Karpas-422 (cell line): ENCODE results near the gene ROBO2. TPM values are rescaled to one million over a fixed set of nuclear protein-coding genes. Genes with fewer than 3 reads are reported as not detected.

Experiments
- DNase-seq: peaks from one replicate; pipeline ENCODE4 v3.0.0-alpha.2; 2015
- H2AFZ ChIP-seq: fragments of 200-600 bp; sonication (generic); 2 replicates; pipeline ENCODE4 v1.6.1; 2014; ENCODE audit warnings: antibody characterized with exemption, low read length, mixed read lengths
- H3K27ac ChIP-seq: fragments of 200-600 bp; sonication (generic); 2 replicates; pipeline ENCODE4 v1.5.1; 2014; ENCODE audit warnings: mild to moderate bottlenecking, low read length, moderate library complexity
- H3K27me3 ChIP-seq: fragments of 200-600 bp; sonication (generic); 2 replicates; pipeline ENCODE4 v1.6.1; 2014; ENCODE audit warnings: low read length, mixed read lengths
- H3K36me3 ChIP-seq: fragments of 200-600 bp; sonication (generic); 2 replicates; pipeline ENCODE4 v1.6.1; 2014; ENCODE audit warnings: low read length, mixed read lengths; ENCODE audit not compliant: insufficient read depth
- H3K4me1 ChIP-seq: fragments of 200-600 bp; sonication (generic); 2 replicates; pipeline ENCODE4 v1.6.1; 2014; ENCODE audit warnings: mild to moderate bottlenecking, low read length, mixed read lengths
- H3K4me2 ChIP-seq: fragments of 200-600 bp; sonication (generic); 2 replicates; pipeline ENCODE4 v1.6.1; 2014; ENCODE audit warnings: low read length, low read depth, mild to moderate bottlenecking; ENCODE audit not compliant: poor library complexity, severe bottlenecking
- H3K4me3 ChIP-seq: fragments of 200-600 bp; sonication (generic); 2 replicates; pipeline ENCODE4 v1.5.1; 2014; ENCODE audit warnings: mild to moderate bottlenecking, antibody characterized with exemption, low read length, mixed read lengths
- H3K79me2 ChIP-seq: fragments of 200-600 bp; sonication (generic); 2 replicates; pipeline ENCODE4 v1.6.1; 2014; ENCODE audit warnings: mild to moderate bottlenecking, low read length, mixed read lengths
- H3K9ac ChIP-seq: fragments of 200-600 bp; sonication (generic); 2 replicates; pipeline ENCODE4 v1.6.0; 2014; ENCODE audit warnings: low read length
- H3K9me2 ChIP-seq: fragments of 200-600 bp; sonication (generic), shearing (Covaris generic); replicated peaks from 2 replicates; pipeline ENCODE4 v1.6.0; 2014; ENCODE audit warnings: mild to moderate bottlenecking, low read length, moderate library complexity; ENCODE audit not compliant: insufficient read depth
- H3K9me3 ChIP-seq: fragments of 300-700, 200-600 bp; sonication (generic); 2 replicates; pipeline ENCODE4 v1.6.1; 2014; ENCODE audit warnings: low read length, mixed read lengths
- H4K20me1 ChIP-seq: fragments of 200-600 bp; sonication (generic); 2 replicates; pipeline ENCODE4 v1.6.1; 2014; ENCODE audit warnings: mild to moderate bottlenecking, antibody characterized with exemption, low read length, low read depth; ENCODE audit not compliant: insufficient read depth
- total RNA-seq: library from RNA; depleted of rRNA; stranded (reverse); fragments of >200 nt; shearing (Covaris generic); gene quantifications from 2 replicates; pipeline ENCODE4 v1.2.3, GENCODE V29; 2014; ENCODE audit warnings: low replicate concordance

The ROBO2 gene
- total RNA-seq, 1 experiment from 2014 or later, result 262 TPM

- Histone ChIP-seq H3K9me2 (no peaks in the 10 kb centered on the region), H3K4me1 (no peaks in the 10 kb centered on the region), H3K9me3 (no peaks in the 10 kb centered on the region; the same call in none of the 2 replicates), H3K4me2 (no peak overlapping the region), H4K20me1 (no peaks in the 10 kb centered on the region), H3K36me3 (no peaks in the 10 kb centered on the region; the same call in 1 of the 2 replicates), H3K27ac (no peak overlapping the region), H3K4me3 (no peak overlapping the region), H3K79me2 (no peaks in the 10 kb centered on the region), H3K27me3 (no peaks in the 10 kb centered on the region), H3K9ac (no peak overlapping the region), H2AFZ (peak overlapping the region; percentile 39; the same call in 1 of the 2 replicates)
- no peak for DNase-seq
Measured at GRCh38 chr3:77489216-77489615, 449.3 kb downstream of the ROBO2 start.

DNA sequence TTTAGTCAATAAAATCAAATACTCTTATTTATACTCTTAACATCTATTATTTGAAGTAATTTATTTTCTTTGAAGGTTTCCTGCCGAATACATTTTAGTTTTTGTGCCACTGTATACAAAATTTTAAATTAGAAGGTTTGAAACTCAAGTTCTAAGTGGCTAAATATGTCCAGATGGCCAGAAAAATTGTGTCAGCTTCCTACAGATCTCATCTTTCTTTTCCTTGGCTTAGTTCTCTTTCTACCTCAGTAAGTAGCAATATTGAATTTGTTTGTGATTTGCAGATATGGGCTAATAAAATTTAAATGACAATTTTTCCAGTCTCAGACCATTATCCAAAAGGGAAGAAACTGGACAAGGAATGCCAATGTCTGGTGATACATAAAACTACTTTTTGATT, 452.1 kb downstream of the ROBO2 start:
- Histone ChIP-seq H3K4me1 (peaks cover 5% of the 10 kb centered on the region; the same call in 1 of the 2 replicates), H2AFZ (no peak overlapping the region), H3K36me3 (no peaks in the 10 kb centered on the region), H3K9ac (no peak overlapping the region), H4K20me1 (no peaks in the 10 kb centered on the region), H3K27me3 (no peaks in the 10 kb centered on the region), H3K27ac (no peak overlapping the region), H3K9me2 (no peaks in the 10 kb centered on the region), H3K4me2 (no peak overlapping the region), H3K4me3 (no peak overlapping the region), H3K9me3 (no peaks in the 10 kb centered on the region), H3K79me2 (no peaks in the 10 kb centered on the region)
- no peak for DNase-seq

- Histone ChIP-seq H3K4me1 (peaks cover 23% of the 10 kb centered on the region; the same call in 1 of the 2 replicates), H3K9me3 (peaks cover 5% of the 10 kb centered on the region; the same call in 1 of the 2 replicates), H3K4me2 (no peak overlapping the region), H4K20me1 (no peaks in the 10 kb centered on the region), H3K9me2 (no peaks in the 10 kb centered on the region), H2AFZ (0 out of 2 replicates have a peak overlapping the region, but pooled peaks have one; percentile 61), H3K79me2 (no peaks in the 10 kb centered on the region), H3K9ac (no peak overlapping the region), H3K27ac (no peak overlapping the region), H3K4me3 (no peak overlapping the region), H3K36me3 (0 out of 2 replicates have a peak, but pooled peaks cover 4% of the 10 kb centered on the region), H3K27me3 (no peaks in the 10 kb centered on the region)
- DNase-seq, result no peak
Measured at GRCh38 chr3:77500721-77501120, 460.8 kb downstream of the ROBO2 start.

DNA sequence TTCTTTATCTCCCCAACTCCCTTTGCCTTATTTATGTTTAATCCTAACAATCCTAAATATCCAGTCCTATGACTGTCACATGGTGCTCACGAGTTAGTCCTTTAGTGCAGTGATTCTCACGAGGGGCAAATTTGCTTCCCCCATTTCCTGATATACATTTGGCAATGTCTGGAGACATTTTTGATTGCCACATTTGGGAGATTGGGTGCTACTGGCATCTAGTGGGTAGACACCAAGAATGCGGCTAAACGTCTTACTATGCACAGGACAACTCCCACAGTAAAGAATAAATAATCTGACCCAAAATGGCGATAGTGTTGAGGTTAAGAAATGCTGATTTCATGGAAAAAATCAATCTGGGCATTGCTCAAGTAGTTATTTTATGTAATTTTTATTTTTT, 466.5 kb downstream of the ROBO2 start:
- no peaks in the 10 kb centered on the region for H3K27me3 ChIP-seq
- no peaks in the 10 kb centered on the region for H3K36me3 ChIP-seq
- H3K4me2 ChIP-seq, result peak overlapping the region; percentile 1
- H3K9me3 ChIP-seq, result no peaks in the 10 kb centered on the region
- no peak overlapping the region for H3K4me3 ChIP-seq
- H4K20me1 ChIP-seq, result no peaks in the 10 kb centered on the region
- H2AFZ ChIP-seq, result peak overlapping the region; percentile 69; the same call in 1 of the 2 replicates
- H3K9ac ChIP-seq, result no peak overlapping the region
- peaks cover 20% of the 10 kb centered on the region for H3K4me1 ChIP-seq
- DNase-seq, result peak; percentile 54
- H3K79me2 ChIP-seq, result no peaks in the 10 kb centered on the region
- H3K27ac ChIP-seq, result no peak overlapping the region
- no peaks in the 10 kb centered on the region for H3K9me2 ChIP-seq

DNA sequence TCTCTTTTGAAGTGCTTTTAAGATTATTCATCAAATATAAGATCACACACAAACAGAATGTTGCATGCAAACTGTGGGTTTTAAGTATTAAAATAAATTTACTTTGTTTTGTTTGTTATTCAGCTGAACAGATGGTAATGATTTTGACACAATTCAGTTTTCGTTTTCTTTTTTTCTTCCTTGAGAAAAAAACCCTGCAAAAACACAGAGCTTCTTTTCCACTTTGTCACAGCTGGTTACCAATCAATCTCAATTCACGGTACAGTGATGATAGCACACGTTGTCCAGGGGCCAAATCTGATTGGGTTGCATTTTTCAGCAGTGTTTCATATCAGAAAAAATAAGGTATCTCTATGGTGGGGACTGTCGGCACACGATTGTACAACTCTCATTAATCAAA, 473.6 kb downstream of the ROBO2 start:
- Histone ChIP-seq H3K27ac (no peak overlapping the region), H3K9me2 (no peaks in the 10 kb centered on the region), H3K36me3 (no peaks in the 10 kb centered on the region), H3K9ac (no peak overlapping the region), H3K4me3 (no peak overlapping the region), H3K27me3 (no peaks in the 10 kb centered on the region), H3K4me1 (peaks cover 27% of the 10 kb centered on the region), H3K4me2 (no peak overlapping the region), H4K20me1 (no peaks in the 10 kb centered on the region), H2AFZ (no peak overlapping the region; the same call in 1 of the 2 replicates), H3K9me3 (no peaks in the 10 kb centered on the region), H3K79me2 (no peaks in the 10 kb centered on the region)
- no peak for DNase-seq

GRCh38 chr3:77514766-77515165, 474.9 kb downstream of the ROBO2 start:
- no peak for DNase-seq
- Histone ChIP-seq H3K4me2 (no peak overlapping the region), H3K4me1 (peaks cover 27% of the 10 kb centered on the region), H3K4me3 (no peak overlapping the region), H3K79me2 (no peaks in the 10 kb centered on the region), H3K27ac (no peak overlapping the region), H3K9me3 (no peaks in the 10 kb centered on the region), H3K27me3 (no peaks in the 10 kb centered on the region), H3K9me2 (no peaks in the 10 kb centered on the region), H3K36me3 (no peaks in the 10 kb centered on the region), H3K9ac (no peak overlapping the region), H4K20me1 (no peaks in the 10 kb centered on the region), H2AFZ (no peak overlapping the region)

GRCh38 chr3:77524463-77524862, 484.6 kb downstream of the ROBO2 start:
- Histone ChIP-seq H3K36me3 (no peaks in the 10 kb centered on the region), H4K20me1 (no peaks in the 10 kb centered on the region), H3K27ac (no peak overlapping the region), H3K4me2 (no peak overlapping the region), H3K4me3 (no peak overlapping the region), H3K79me2 (no peaks in the 10 kb centered on the region), H3K9me3 (no peaks in the 10 kb centered on the region), H3K9ac (no peak overlapping the region), H3K4me1 (peaks cover 23% of the 10 kb centered on the region), H3K9me2 (no peaks in the 10 kb centered on the region), H3K27me3 (no peaks in the 10 kb centered on the region), H2AFZ (no peak overlapping the region)
- DNase-seq, result no peak

GRCh38 chr3:77524946-77525682, 485.2 kb downstream of the ROBO2 start:
- no peak for DNase-seq
- H3K9ac ChIP-seq, result no peak overlapping the region
- H3K36me3 ChIP-seq, result no peaks in the 10 kb centered on the region
- H3K4me2 ChIP-seq, result no peak overlapping the region
- no peak overlapping the region for H3K4me3 ChIP-seq
- H4K20me1 ChIP-seq, result no peaks in the 10 kb centered on the region
- no peaks in the 10 kb centered on the region for H3K9me3 ChIP-seq
- H3K27ac ChIP-seq, result no peak overlapping the region
- no peak overlapping the region for H2AFZ ChIP-seq
- no peaks in the 10 kb centered on the region for H3K79me2 ChIP-seq
- H3K9me2 ChIP-seq, result no peaks in the 10 kb centered on the region
- H3K27me3 ChIP-seq, result no peaks in the 10 kb centered on the region
- peaks cover 23% of the 10 kb centered on the region for H3K4me1 ChIP-seq
